Transverse colon (tissue), 4 donors: Measurements from ENCODE around the gene RHOT2.

Source experiments
- POLR2A ChIP-seq: fragments of 450-650 bp; IDR thresholded peaks from one replicate; pipeline ENCODE4 v1.6.1; 2016; ENCODE audit warnings: antibody characterized with exemption, mild to moderate bottlenecking, moderate library complexity
- POLR2AphosphoS5 ChIP-seq, 3 donors: sonication (generic); formaldehyde crosslinking; IDR thresholded peaks; one replicate each; pipeline ENCODE4 v1.6.1; 2016; ENCODE audit warnings: antibody characterized with exemption in 3 of 3
- TF ChIP-seq, protein P1 (sequence below), 5 experiments: fragments of 200-600 bp in 3 of 5; fragments of 450-650 bp in 2 of 5; sonication (generic) in 3 of 5; IDR thresholded peaks; 1 replicate in 2 of 5; 2 replicates in 3 of 5; pipeline ENCODE4 v1.5.1; 2016 to 2017; ENCODE audit warnings: antibody characterized with exemption in 5 of 5, inconsistent platforms in 3 of 5, mild to moderate bottlenecking in 2 of 5, moderate library complexity in 1 of 5

DNA sequence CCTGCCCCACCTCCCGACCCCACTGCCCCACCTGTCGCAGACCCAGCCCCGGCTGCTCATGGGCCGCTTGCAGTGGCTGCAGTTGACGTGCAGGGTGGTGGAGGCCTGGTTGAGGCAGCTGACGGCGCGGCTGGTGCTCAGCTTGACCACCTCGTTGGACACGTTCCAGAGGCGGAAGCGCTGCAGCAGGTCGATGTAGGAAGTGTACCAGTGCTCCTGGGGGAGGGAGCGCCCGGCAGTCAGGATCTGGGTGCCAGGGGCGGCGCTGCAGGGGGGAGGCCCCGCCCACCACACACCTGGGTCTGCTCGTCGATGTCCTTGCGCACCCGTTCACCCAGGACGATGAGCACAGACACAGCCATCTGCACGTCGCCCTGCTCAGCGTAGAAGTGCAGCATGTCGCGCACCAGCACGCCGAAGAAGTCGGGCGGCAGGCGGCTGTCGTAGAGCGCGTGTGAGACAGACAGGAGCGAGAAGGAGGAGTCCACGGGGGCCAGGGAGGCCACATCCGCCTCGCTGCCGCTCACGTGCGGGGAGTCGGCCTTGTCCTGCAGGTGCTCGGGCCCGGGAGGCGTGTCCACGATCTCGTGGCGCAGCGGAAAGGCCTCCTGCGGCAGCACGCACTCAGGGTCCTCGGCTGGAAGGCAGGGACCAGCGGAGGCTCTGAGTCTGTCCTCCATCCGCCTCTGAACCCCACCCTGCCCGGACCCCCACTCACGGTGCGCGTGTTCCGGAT lies 17.2 kb downstream of the RHOT2 start:
- TF ChIP-seq, protein P1, sequence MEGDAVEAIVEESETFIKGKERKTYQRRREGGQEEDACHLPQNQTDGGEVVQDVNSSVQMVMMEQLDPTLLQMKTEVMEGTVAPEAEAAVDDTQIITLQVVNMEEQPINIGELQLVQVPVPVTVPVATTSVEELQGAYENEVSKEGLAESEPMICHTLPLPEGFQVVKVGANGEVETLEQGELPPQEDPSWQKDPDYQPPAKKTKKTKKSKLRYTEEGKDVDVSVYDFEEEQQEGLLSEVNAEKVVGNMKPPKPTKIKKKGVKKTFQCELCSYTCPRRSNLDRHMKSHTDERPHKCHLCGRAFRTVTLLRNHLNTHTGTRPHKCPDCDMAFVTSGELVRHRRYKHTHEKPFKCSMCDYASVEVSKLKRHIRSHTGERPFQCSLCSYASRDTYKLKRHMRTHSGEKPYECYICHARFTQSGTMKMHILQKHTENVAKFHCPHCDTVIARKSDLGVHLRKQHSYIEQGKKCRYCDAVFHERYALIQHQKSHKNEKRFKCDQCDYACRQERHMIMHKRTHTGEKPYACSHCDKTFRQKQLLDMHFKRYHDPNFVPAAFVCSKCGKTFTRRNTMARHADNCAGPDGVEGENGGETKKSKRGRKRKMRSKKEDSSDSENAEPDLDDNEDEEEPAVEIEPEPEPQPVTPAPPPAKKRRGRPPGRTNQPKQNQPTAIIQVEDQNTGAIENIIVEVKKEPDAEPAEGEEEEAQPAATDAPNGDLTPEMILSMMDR (IDR thresholded peaks at IDR 0.05): no peak
- TF ChIP-seq POLR2AphosphoS5 (IDR thresholded peaks at IDR 0.05) (no peak), POLR2A (no peak)
